ENCODE measurements around the gene AAK1. TPM values are rescaled to one million over a fixed set of nuclear protein-coding genes. Genes with fewer than 3 reads are reported as not detected.

AAK1 gene
- total and polyA plus RNA-seq, 2 donors (not counting 3 experiments of a cell fraction or from before 2014, with no cell fraction given) = 31.0 to 127 TPM

DNA sequence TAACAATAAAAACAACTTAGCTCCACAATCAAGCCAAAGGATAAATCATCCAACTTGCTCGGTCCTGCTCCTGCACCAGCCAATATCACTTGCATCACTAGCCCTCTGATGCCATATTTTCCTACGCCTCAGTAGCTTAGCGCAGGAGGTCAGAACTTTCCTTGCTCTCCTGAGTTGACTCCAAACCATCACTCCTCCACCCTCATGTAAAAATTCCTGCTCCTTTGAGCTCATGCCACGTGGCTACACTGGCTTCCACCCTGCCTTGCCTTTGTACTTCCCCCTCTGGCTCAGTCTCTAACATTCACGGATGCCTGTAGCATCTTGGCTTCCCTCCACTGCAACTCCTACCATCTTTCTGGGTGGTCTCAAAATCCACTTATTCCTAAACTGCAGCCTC, 25.2 kb downstream of the AAK1 start:
- DNase-seq (ENCODE audit: low read depth, low spot score) = no peak
- TF ChIP-seq FOS (IDR thresholded peaks at IDR 0.05; ENCODE audit: borderline replicate concordance, insufficient read depth, low read length) = no peak
- no peak for TF ChIP-seq JUN (IDR thresholded peaks at IDR 0.05; ENCODE audit: borderline replicate concordance, insufficient read depth, insufficient read length, low read depth)
- TF ChIP-seq, protein P1, sequence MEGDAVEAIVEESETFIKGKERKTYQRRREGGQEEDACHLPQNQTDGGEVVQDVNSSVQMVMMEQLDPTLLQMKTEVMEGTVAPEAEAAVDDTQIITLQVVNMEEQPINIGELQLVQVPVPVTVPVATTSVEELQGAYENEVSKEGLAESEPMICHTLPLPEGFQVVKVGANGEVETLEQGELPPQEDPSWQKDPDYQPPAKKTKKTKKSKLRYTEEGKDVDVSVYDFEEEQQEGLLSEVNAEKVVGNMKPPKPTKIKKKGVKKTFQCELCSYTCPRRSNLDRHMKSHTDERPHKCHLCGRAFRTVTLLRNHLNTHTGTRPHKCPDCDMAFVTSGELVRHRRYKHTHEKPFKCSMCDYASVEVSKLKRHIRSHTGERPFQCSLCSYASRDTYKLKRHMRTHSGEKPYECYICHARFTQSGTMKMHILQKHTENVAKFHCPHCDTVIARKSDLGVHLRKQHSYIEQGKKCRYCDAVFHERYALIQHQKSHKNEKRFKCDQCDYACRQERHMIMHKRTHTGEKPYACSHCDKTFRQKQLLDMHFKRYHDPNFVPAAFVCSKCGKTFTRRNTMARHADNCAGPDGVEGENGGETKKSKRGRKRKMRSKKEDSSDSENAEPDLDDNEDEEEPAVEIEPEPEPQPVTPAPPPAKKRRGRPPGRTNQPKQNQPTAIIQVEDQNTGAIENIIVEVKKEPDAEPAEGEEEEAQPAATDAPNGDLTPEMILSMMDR (IDR thresholded peaks at IDR 0.05; ENCODE audit: extremely low read depth in 1 of 2, insufficient read depth in 1 of 2, low read depth in 1 of 2, low read length in 2 of 2) = no peak
- TF ChIP-seq MAX (IDR thresholded peaks at IDR 0.05; ENCODE audit: insufficient read depth, insufficient read length) = no peak
- TF ChIP-seq EZH2 (IDR thresholded peaks at IDR 0.05; ENCODE audit: borderline replicate concordance, low read depth, low read length, severe bottlenecking) = no peak
- no peak for TF ChIP-seq POLR2AphosphoS5 (IDR thresholded peaks at IDR 0.05; ENCODE audit: insufficient read depth, low read depth, low read length)
- no peak for TF ChIP-seq POLR2A (IDR thresholded peaks at IDR 0.05; ENCODE audit: low read depth, low read length)
- no peak for TF ChIP-seq GATA2 (IDR thresholded peaks at IDR 0.05; ENCODE audit: insufficient read depth, insufficient read length, low read depth, low read length)
- no peak for TF ChIP-seq MYC (IDR thresholded peaks at IDR 0.05; ENCODE audit: low read depth, low read length)

More for the DNA sequence above, 25.2 kb downstream of the AAK1 start:
- Histone ChIP-seq H3K4me1 (ENCODE audit: control insufficient read depth, extremely low read depth, insufficient read depth, low read length) (peaks cover 29% of the 10 kb centered on the region), H3K27ac (ENCODE audit: insufficient read depth, low read depth, low read length) (no peak overlapping the region), H3K27me3 (ENCODE audit: control insufficient read depth in 2 of 2, insufficient read depth in 2 of 2, low read length in 2 of 2) (no peaks in the 10 kb centered on the region), H3K36me3 (ENCODE audit: control insufficient read depth in 2 of 2, extremely low read depth in 1 of 2, insufficient read depth in 2 of 2, low read length in 2 of 2) (peaks cover 0 to 2% of the 10 kb centered on the region in 2 experiments), H3K9ac (replicated peaks; ENCODE audit: extremely low read depth, insufficient read depth, low read length) (no peak overlapping the region), H3K4me2 (ENCODE audit: insufficient read depth, low read length) (no peak overlapping the region), H4K20me1 (replicated peaks; ENCODE audit: control insufficient read depth, extremely low read depth, insufficient read depth, low read length) (no peaks in the 10 kb centered on the region), H3K79me2 (ENCODE audit: control insufficient read depth, insufficient read depth, low read length) (peaks cover 90% of the 10 kb centered on the region), H3K4me3 (replicated peaks in 1 of 3; ENCODE audit: insufficient read depth in 1 of 3, low read depth in 1 of 3, low read length in 3 of 3) (no peak overlapping the region), H2AFZ (ENCODE audit: low read depth, low read length) (no peak overlapping the region), H3K9me1 (replicated peaks; ENCODE audit: control insufficient read depth, extremely low read depth, insufficient read depth, low read length) (no peaks in the 10 kb centered on the region), H3K9me3 (replicated peaks; ENCODE audit: control insufficient read depth, insufficient read depth, low read length) (no peaks in the 10 kb centered on the region)
- POLR2A ChIA-PET = no interaction called here
- no TSS peak for BruUV-seq (replicated peaks)
- CTCF ChIA-PET = interaction anchor here (1.1 to 1.8 kb wide), 2 partner anchors 53 to 107 kb away, joined by 3 to 5 read pairs; no protein-coding TSS in a partner anchor
- intact Hi-C loops (cut with micrococcal nuclease) (no loop called here), dilution Hi-C loops (cut with MboI; ENCODE audit: extremely low pct_ligation_motif_present, low sequenced_read_pairs) (no loop called here)
- no peak for FAIRE-seq

Data from endothelial cell of umbilical vein (primary cell).